ENCODE data around the gene ZYG11B. TPM values are rescaled to one million over a fixed set of nuclear protein-coding genes. Genes with fewer than 3 reads are reported as not detected.
"Not testable (repeated sequence)": the region's sequence is repeated elsewhere in the genome, so short reads cannot be mapped to it uniquely, and the experiment has no call there.

Gene ZYG11B
- total and polyA plus RNA-seq, 8 donors: 23.3 to 34.6 (median 28.4) TPM

- Histone ChIP-seq H3K36me3 (no peaks in the 10 kb centered on the region), H3K9me3 (no peaks in the 10 kb centered on the region), H3K4me1 (peaks cover 0 to 3% of the 10 kb centered on the region in 2 donors), H3K4me3 (no peak overlapping the region), H3K27ac (no peak overlapping the region), H3K27me3 (peaks cover 0 to 6% of the 10 kb centered on the region in 2 donors)
- intact Hi-C loops (cut with DNase I): no loop called here
- peak; percentile 53 for ATAC-seq
- TF ChIP-seq CTCF (IDR thresholded peaks at IDR 0.05): no peak
- peak in 1 of 4 donors; percentile 29 for DNase-seq
These were observed 141.0 kb downstream of the ZYG11B start for GRCh38 chr1:52867087-52867863.

DNA sequence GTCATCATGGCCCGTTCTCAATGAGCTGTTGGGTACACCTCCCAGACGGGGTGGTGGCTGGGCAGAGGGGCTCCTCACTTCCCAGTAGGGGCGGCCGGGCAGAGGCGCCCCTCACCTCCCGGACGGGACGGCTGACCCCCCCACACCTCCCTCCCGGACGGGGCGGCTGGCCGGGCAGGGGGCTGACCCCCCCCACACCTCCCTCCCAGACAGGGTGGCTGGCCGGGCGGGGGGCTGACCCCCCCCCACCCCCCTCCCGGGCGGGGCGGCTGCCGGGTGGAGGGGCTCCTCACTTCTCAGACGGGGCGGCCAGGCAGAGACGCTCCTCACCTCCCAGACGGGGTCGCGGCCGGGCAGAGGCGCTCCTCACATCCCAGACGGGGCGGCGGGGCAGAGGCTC is 143.5 kb downstream of the ZYG11B start:
- H3K9me3 ChIP-seq; H3K27ac ChIP-seq; ATAC-seq; intact Hi-C loops (cut with DNase I); H3K36me3 ChIP-seq; H3K4me1 ChIP-seq; H3K4me3 ChIP-seq; DNase-seq; H3K27me3 ChIP-seq: not testable (repeated sequence)

GRCh38 chr1:52876843-52877242 is 150.6 kb downstream of the ZYG11B start:
- H3K4me3 ChIP-seq: no peak overlapping the region
- intact Hi-C loops (cut with DNase I): no loop called here
- ATAC-seq (peak; percentile 15), DNase-seq (no peak)
- no peak overlapping the region for H3K27ac ChIP-seq
- no peaks in the 10 kb centered on the region for H3K27me3 ChIP-seq
- no peaks in the 10 kb centered on the region for H3K36me3 ChIP-seq
- no peaks in the 10 kb centered on the region for H3K4me1 ChIP-seq
- no peak for TF ChIP-seq CTCF (IDR thresholded peaks at IDR 0.05)
- no peaks in the 10 kb centered on the region for H3K9me3 ChIP-seq

Other genes with a start within 250 kb of the ZYG11B start
- 10 to 100 TPM; 37.5 to 40.1 TPM for gene TUT4, start 173.4 kb upstream of the ZYG11B start, total RNA-seq
- gene TUT4, start 173.4 kb upstream of the ZYG11B start, polyA plus RNA-seq (ENCODE audit: insufficient read length in 6 of 6): 100 to 1,000 TPM; 104 to 138 (median 123) TPM
- 10 to 100 TPM; 12.6 to 22.4 TPM for gene GPX7, start 124.1 kb upstream of the ZYG11B start, total RNA-seq
- gene GPX7, start 124.1 kb upstream of the ZYG11B start, polyA plus RNA-seq (ENCODE audit: insufficient read length in 6 of 6): 10 to 100 TPM; 72.1 to 89.4 (median 78.4) TPM
- gene SHISAL2A, start 93.3 kb upstream of the ZYG11B start, total RNA-seq: 1 to 10 TPM in 1 of 2 donors, not detected in 1; 1.6 TPM
- gene SHISAL2A, start 93.3 kb upstream of the ZYG11B start, polyA plus RNA-seq (ENCODE audit: insufficient read length in 6 of 6): under 1 TPM; 0.48 to 0.92 (median 0.66) TPM
- 10 to 100 TPM; 13.4 to 24.8 TPM for gene COA7, start 28.1 kb upstream of the ZYG11B start, total RNA-seq
- 10 to 100 TPM in 5 of 6 donors, 1 to 10 TPM in 1; 9.8 to 13.9 (median 12.3) TPM for gene COA7, start 28.1 kb upstream of the ZYG11B start, polyA plus RNA-seq (ENCODE audit: insufficient read length in 6 of 6)
- under 1 TPM in 1 of 2 donors, not detected in 1; 0.12 TPM for gene ZYG11A, start 116.3 kb downstream of the ZYG11B start, total RNA-seq
- under 1 TPM; 0.09 to 0.27 (median 0.16) TPM for gene ZYG11A, start 116.3 kb downstream of the ZYG11B start, polyA plus RNA-seq (ENCODE audit: insufficient read length in 6 of 6)
- gene ECHDC2, start 195.3 kb downstream of the ZYG11B start, total RNA-seq: 10 to 100 TPM; 64.0 to 81.6 TPM
- 100 to 1,000 TPM; 119 to 196 (median 161) TPM for gene ECHDC2, start 195.3 kb downstream of the ZYG11B start, polyA plus RNA-seq (ENCODE audit: insufficient read length in 6 of 6)
- 100 to 1,000 TPM; 137 to 208 TPM for gene SCP2, start 200.8 kb downstream of the ZYG11B start, total RNA-seq
- 100 to 1,000 TPM; 130 to 160 (median 148) TPM for gene SCP2, start 200.8 kb downstream of the ZYG11B start, polyA plus RNA-seq (ENCODE audit: insufficient read length in 6 of 6)